Stimulated activated CD4-positive, alpha-beta T cell treated with anti-CD3 and anti-CD28 coated beads, Interleukin-1b, Interleukin-23, amount 100 ng/mL, for 1 hour (primary cell): ENCODE results near the gene CLDND2.

ENCODE experiments used
- DNase-seq, 2 donors: peaks; one replicate each; pipeline ENCODE4 v3.0.0-alpha.2; 2020; ENCODE audit warnings: low read depth in 2 of 2

The CLDND2 gene

DNA sequence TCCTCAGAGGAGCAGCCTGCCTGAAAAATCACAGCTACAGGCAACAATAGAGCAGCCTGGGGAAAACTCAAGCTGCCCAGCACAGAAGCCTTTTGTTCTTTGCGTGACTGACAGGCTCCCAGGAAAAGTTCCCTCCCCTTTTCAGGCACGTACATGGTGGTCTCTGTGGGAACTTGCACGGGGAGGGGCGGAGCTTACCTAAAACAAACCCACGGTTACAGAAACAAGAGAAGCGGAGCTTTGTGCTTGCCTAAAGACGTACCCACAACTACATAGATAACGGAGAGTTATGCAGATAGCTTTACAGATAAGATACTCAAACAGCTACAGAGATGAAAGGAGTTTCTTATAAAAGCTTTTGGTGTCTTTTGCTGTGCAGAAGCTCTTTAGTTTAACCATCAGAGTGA is 14.1 kb downstream of the CLDND2 start:
- DNase-seq = no peak

DNA sequence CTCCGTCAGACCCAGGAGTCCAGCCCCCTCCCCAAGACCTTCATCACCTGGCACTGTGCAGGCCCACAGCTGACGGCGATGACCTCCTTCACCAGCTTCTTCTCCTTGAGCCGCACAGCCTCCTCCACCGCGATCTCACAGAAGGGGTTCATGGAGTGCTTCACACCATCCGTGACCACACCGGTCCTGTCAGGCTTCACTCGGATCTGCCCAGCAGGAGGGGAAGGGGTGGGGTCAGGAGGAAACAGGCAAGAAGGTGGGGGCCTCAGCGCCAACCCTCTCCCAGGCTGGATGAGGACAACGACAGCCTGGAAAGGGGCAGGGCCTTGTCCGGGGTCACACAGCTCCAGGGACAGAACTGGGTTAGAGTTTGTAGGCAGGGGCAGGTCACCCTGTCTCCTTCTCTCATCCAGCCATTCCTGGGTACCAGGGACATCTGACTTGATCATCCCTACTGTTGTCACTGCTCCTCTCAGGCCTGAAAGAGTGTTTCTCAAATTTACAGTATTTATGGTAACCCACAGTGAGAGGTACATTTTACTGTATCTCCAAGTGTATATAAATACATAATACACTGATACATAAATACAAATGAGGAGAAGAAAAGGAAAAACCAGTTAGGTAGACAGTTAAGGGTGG is 14.6 kb downstream of the CLDND2 start:
- no peak for DNase-seq

DNA sequence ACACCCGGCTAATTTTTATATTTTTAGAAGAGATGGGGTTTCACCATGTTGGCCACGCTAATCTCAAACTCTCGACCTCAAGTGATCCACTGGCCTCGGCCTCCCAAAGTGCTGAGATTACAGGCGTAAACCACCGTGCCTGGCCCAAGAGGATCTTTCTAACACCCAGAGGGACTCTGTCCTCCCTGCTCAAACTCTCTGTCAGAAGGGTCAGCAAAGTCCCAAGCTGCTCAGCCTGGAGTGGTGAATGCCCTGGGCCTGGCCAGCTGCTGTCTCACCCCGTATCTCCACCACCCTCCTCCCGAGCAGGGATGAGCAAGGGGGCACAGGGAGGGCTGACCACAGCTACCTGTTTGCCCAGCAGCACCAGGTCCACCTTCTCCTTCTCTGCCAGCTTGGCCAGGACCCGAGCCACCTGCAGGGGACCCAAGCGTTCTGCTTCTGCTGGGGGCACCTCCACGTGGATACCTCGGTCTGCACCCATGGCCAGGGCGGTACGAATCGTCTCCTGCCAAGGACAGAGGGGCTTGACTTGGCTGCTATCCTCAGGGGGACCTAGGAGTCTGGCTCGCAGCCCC is 15.9 kb downstream of the CLDND2 start:
- DNase-seq = no peak

- no peak for DNase-seq
These were observed 17.4 kb downstream of the CLDND2 start for GRCh38 chr19:51351266-51351990.

GRCh38 chr19:51347209-51347928 is 21.4 kb downstream of the CLDND2 start:
- no peak for DNase-seq

- no peak for DNase-seq
These were observed 22.1 kb downstream of the CLDND2 start for GRCh38 chr19:51346742-51347141.

GRCh38 chr19:51345076-51345620 is 23.7 kb downstream of the CLDND2 start:
- no peak for DNase-seq

GRCh38 chr19:51342631-51343569 is 25.9 kb downstream of the CLDND2 start:
- no peak for DNase-seq

GRCh38 chr19:51341976-51342580 is 26.7 kb downstream of the CLDND2 start, which contains the start of gene VSIG10L:
TSS of gene VSIG10L (minus strand) at chr19:51342139. CDS start at chr19:51342124, 15 bp downstream.
- DNase-seq = no peak

- DNase-seq = no peak
These were observed 27.7 kb downstream of the CLDND2 start for GRCh38 chr19:51341066-51341465.

GRCh38 chr19:51339687-51340656 is 28.8 kb downstream of the CLDND2 start:
- DNase-seq = peak; percentile 71 to 93

GRCh38 chr19:51339313-51339686 is 29.5 kb downstream of the CLDND2 start:
- DNase-seq = no peak

GRCh38 chr19:51338563-51339312 is 30.1 kb downstream of the CLDND2 start:
- DNase-seq = peak; percentile 48 to 76

- DNase-seq = no peak
These were observed 30.8 kb downstream of the CLDND2 start for GRCh38 chr19:51337861-51338562.

- DNase-seq = no peak
These were observed 31.5 kb downstream of the CLDND2 start for GRCh38 chr19:51337141-51337860.

DNA sequence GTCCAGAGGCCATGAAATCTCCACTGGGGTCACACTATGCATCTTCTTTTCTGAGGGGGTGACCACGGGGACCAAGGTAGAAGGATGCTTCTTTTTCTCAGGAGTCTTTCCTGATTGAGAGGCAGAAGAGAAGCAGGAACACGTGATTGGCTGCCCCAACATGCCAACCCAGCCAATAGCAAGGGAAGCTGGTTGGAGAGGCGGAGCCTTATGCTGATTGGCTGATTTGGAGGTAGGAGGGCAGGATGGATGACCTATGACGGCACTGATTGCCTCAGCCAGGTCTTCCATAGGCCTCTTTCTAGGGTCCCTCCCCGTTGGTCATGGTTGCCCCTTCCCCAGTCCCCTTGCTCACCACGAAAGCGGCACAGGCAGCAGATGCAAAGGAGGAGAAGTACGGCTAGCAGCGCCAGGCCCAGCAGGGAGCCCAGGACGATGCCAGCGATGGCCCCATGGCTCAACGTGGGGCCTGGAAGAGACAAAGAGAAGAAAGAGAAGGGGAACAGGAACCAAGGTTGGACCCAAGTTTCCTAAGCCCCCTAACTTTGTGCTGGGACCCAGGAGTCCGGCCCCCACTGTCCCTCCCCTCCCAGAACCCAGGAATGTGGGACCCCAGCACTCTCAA is 34.9 kb downstream of the CLDND2 start:
- DNase-seq = no peak

GRCh38 chr19:51331716-51332115 is 37.1 kb downstream of the CLDND2 start:
- no peak for DNase-seq
